Duodenal mucosa (tissue), 2 donors: ENCODE results near the gene CYSRT1.

Source experiments
- H3K27ac ChIP-seq: one replicate; pipeline ENCODE4 v1.7.0; 2013; ENCODE audit warnings: low read depth, low read length
- H3K27me3 ChIP-seq, 2 donors: one replicate each; pipeline ENCODE4 v1.7.0; 2013; ENCODE audit warnings: low read length in 2 of 2, control low read depth in 1 of 2; ENCODE audit not compliant: insufficient read depth in 2 of 2, control insufficient read depth in 1 of 2
- H3K36me3 ChIP-seq, 2 donors: one replicate each; pipeline ENCODE4 v1.7.0; 2013; ENCODE audit warnings: low read length in 2 of 2, control low read depth in 1 of 2; ENCODE audit not compliant: insufficient read depth in 2 of 2, control insufficient read depth in 1 of 2
- H3K4me1 ChIP-seq, 2 donors: one replicate each; pipeline ENCODE4 v1.7.0; 2013; ENCODE audit warnings: low read length in 2 of 2, control low read depth in 1 of 2; ENCODE audit not compliant: insufficient read depth in 2 of 2, control insufficient read depth in 1 of 2
- H3K4me3 ChIP-seq, 2 donors: one replicate each; pipeline ENCODE4 v1.7.0; 2013; ENCODE audit warnings: low read length in 2 of 2, low read depth in 1 of 2
- H3K9ac ChIP-seq, 2 donors: one replicate each; pipeline ENCODE4 v1.7.0; 2013; ENCODE audit warnings: low read length in 2 of 2, low read depth in 1 of 2
- H3K9me3 ChIP-seq, 2 donors: one replicate each; pipeline ENCODE4 v1.7.0; 2013; ENCODE audit warnings: low read length in 2 of 2, control low read depth in 1 of 2; ENCODE audit not compliant: control insufficient read depth in 1 of 2

Gene CYSRT1

GRCh38 chr9:137273611-137274320, 48.8 kb downstream of the CYSRT1 start:
- Histone ChIP-seq H3K27me3 (no peaks in the 10 kb centered on the region), H3K36me3 (peaks cover 3 to 25% of the 10 kb centered on the region in 2 donors), H3K4me1 (peaks cover 42 to 55% of the 10 kb centered on the region in 2 donors), H3K27ac (peak overlapping the region; percentile 63), H3K9me3 (no peaks in the 10 kb centered on the region), H3K4me3 (no peak overlapping the region), H3K9ac (peak overlapping the region; percentile 26 to 35)

DNA sequence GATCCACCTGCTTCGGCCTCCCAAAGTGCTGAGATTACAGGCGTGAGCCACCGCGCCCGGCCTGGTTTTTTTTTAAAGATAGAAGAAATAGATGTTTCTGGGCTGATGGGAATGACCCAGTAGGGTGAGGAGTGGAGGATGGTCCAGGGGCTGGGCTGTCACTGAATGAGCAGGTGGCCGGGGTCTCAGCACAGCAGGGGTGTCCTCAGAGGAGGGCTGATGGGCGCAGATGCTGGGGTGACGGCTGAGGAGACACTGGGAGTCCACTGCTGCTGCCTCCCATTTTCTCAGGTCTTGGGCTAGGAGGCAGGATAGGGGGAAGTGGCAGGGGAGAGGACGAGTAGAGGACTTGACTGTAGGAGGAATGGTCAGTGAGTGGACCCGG, 50.2 kb downstream of the CYSRT1 start:
- H3K4me1 ChIP-seq: peaks cover 31 to 48% of the 10 kb centered on the region in 2 donors
- peaks cover 0 to 31% of the 10 kb centered on the region in 2 donors for H3K36me3 ChIP-seq
- no peaks in the 10 kb centered on the region for H3K27me3 ChIP-seq
- no peaks in the 10 kb centered on the region for H3K9me3 ChIP-seq
- H3K4me3 ChIP-seq: no peak overlapping the region
- no peak overlapping the region for H3K27ac ChIP-seq
- peak overlapping the region in 1 of 2 donors; percentile 38 for H3K9ac ChIP-seq
